HepG2 (cell line): ENCODE results near the gene SPRED3. TPM values are rescaled to one million over a fixed set of nuclear protein-coding genes. Genes with fewer than 3 reads are reported as not detected.

Experiments used
- ARNTL ChIP-seq: sonication (generic); formaldehyde crosslinking; IDR thresholded peaks from 2 replicates; pipeline ENCODE4 v1.4.0; 2020; ENCODE audit warnings: mild to moderate bottlenecking, missing genetic modification reagents
- BORCS8-MEF2B ChIP-seq: sonication (generic); formaldehyde crosslinking; IDR thresholded peaks from 2 replicates; pipeline ENCODE4 v1.8.0; 2022; ENCODE audit warnings: mild to moderate bottlenecking, missing genetic modification reagents
- BRCA1 ChIP-seq: sonication (generic); formaldehyde crosslinking; IDR thresholded peaks from 2 replicates; pipeline ENCODE4 v1.4.0; 2020; ENCODE audit warnings: missing genetic modification reagents
- CENPBD1 ChIP-seq: sonication (generic); formaldehyde crosslinking; IDR thresholded peaks from 2 replicates; pipeline ENCODE4 v1.8.0; 2022; ENCODE audit warnings: missing genetic modification reagents, low read depth, mild to moderate bottlenecking, borderline replicate concordance
- CENPX ChIP-seq: sonication (generic); formaldehyde crosslinking; IDR thresholded peaks from 2 replicates; pipeline ENCODE4 v1.9.0; 2021; ENCODE audit warnings: mild to moderate bottlenecking, missing genetic modification reagents, moderate library complexity
- DR1 ChIP-seq: sonication (generic); formaldehyde crosslinking; IDR thresholded peaks from 2 replicates; pipeline ENCODE4 v1.8.0; 2021; ENCODE audit warnings: mild to moderate bottlenecking, missing genetic modification reagents, inconsistent platforms
- FLYWCH1 ChIP-seq: sonication (generic); formaldehyde crosslinking; IDR thresholded peaks from 2 replicates; pipeline ENCODE4 v1.8.1; 2023; ENCODE audit warnings: mild to moderate bottlenecking, missing genetic modification reagents
- FOSL1 ChIP-seq: sonication (generic); formaldehyde crosslinking; IDR thresholded peaks from 2 replicates; pipeline ENCODE4 v1.9.0; 2021; ENCODE audit warnings: missing genetic modification reagents, borderline replicate concordance
- FOXP1 ChIP-seq, 2 experiments: fragments of 450-650 bp in 1 of 2; IDR thresholded peaks; 2 replicates each; pipeline ENCODE4 v1.6.1; 2017 to 2018; ENCODE audit warnings: antibody characterized with exemption in 1 of 2
- HNF4G ChIP-seq, 2 experiments: sonication (generic) in 1 of 2; formaldehyde crosslinking in 1 of 2; IDR thresholded peaks; 2 replicates each; pipeline versions ENCODE4 v1.4.0 to v1.6.1; 2011 to 2020; ENCODE audit warnings: borderline replicate concordance in 2 of 2, low read depth in 2 of 2, mild to moderate bottlenecking in 2 of 2, low read length in 1 of 2, missing genetic modification reagents in 1 of 2, moderate library complexity in 1 of 2
- KDM1A ChIP-seq: IDR thresholded peaks from 2 replicates; pipeline ENCODE4 v1.6.1; 2016; ENCODE audit warnings: missing compliant biosample characterization
- MTF1 ChIP-seq: sonication (generic); formaldehyde crosslinking; IDR thresholded peaks from 2 replicates; pipeline ENCODE4 v1.5.0; 2020; ENCODE audit warnings: missing genetic modification reagents
- MXD4 ChIP-seq: IDR thresholded peaks from 2 replicates; pipeline ENCODE4 v1.6.1; 2016; ENCODE audit warnings: mild to moderate bottlenecking, missing biosample characterization, missing genetic modification reagents
- PHB2 ChIP-seq: fragments of 450-650 bp; IDR thresholded peaks from 2 replicates; pipeline ENCODE4 v1.6.1; 2018; ENCODE audit not compliant: partially characterized antibody
- SOX6 ChIP-seq, 2 experiments: fragments of 450-650 bp in 1 of 2; sonication (generic) in 1 of 2; formaldehyde crosslinking in 1 of 2; IDR thresholded peaks; 2 replicates each; pipeline versions ENCODE4 v1.4.0 to v1.6.1; 2017 to 2020; ENCODE audit warnings: antibody characterized with exemption in 1 of 2, mild to moderate bottlenecking in 1 of 2, missing genetic modification reagents in 1 of 2
- ZBTB33 ChIP-seq: sonication (generic); formaldehyde crosslinking; IDR thresholded peaks from 2 replicates; pipeline ENCODE4 v1.4.0; 2020; ENCODE audit warnings: missing genetic modification reagents
- ZNF275 ChIP-seq: sonication (generic); formaldehyde crosslinking; IDR thresholded peaks from 2 replicates; pipeline ENCODE4 v1.8.0; 2022; ENCODE audit warnings: missing genetic modification reagents, mild to moderate bottlenecking, inconsistent platforms, borderline replicate concordance
- ZNF564 ChIP-seq: sonication (generic); formaldehyde crosslinking; IDR thresholded peaks from 2 replicates; pipeline ENCODE4 v1.8.1; 2023; ENCODE audit warnings: mild to moderate bottlenecking, missing genetic modification reagents
- ZNF589 ChIP-seq: sonication (generic); formaldehyde crosslinking; conservative IDR thresholded peaks from 2 replicates; pipeline ENCODE4 v1.8.0; 2022; ENCODE audit warnings: mild to moderate bottlenecking, moderate library complexity, missing genetic modification reagents
- ZNF766 ChIP-seq: sonication (generic); formaldehyde crosslinking; IDR thresholded peaks from 2 replicates; pipeline ENCODE4 v1.5.0; 2020; ENCODE audit warnings: missing genetic modification reagents, borderline replicate concordance
- ZSCAN9 ChIP-seq: IDR thresholded peaks from 2 replicates; pipeline ENCODE4 v1.6.1; 2016; ENCODE audit warnings: borderline replicate concordance
- polyA plus RNA-seq, 8 experiments: library from polyadenylated mRNA; depleted of rRNA in 3 of 8; stranded (reverse) in 7 of 8; unstranded in 1 of 8; fragments of >200 nt; fragmentation: Illumina TruSeq in 4 of 8; extraction: Trizol in 4 of 8; gene quantifications; 2 replicates each; pipeline versions ENCODE4 v1.2.1 to v1.2.3, GENCODE V29; 2011 to 2016; ENCODE audit warnings: low read depth in 4 of 8, missing spikeins in 1 of 8, mixed read lengths in 1 of 8; ENCODE audit not compliant: insufficient read depth in 1 of 8
- total RNA-seq, 5 experiments: library from RNA; depleted of rRNA; stranded (reverse); fragments of >200 nt; fragmentation: Illumina TruSeq; extraction: Trizol; gene quantifications; 2 replicates each; pipeline ENCODE4 v1.2.3, GENCODE V29; 2016; ENCODE audit warnings: low read depth in 1 of 5
- TF ChIP-seq, protein P1 (sequence below): IDR thresholded peaks from 2 replicates; pipeline ENCODE4 v1.6.1; 2016; ENCODE audit warnings: missing genetic modification reagents, missing compliant biosample characterization
- TF ChIP-seq, protein P2 (sequence below): sonication (generic); formaldehyde crosslinking; IDR thresholded peaks from 2 replicates; pipeline ENCODE4 v1.9.0; 2022; ENCODE audit warnings: missing genetic modification reagents, mild to moderate bottlenecking, borderline replicate concordance

SPRED3 gene
- total and polyA plus RNA-seq, 2 of the 13 experiments (the other 11 are each of a cell fraction or from before 2014, with no cell fraction given): 0.15 to 0.17 TPM

GRCh38 chr19:38374332-38375097 is 14.0 kb upstream of the SPRED3 start, which contains the start of gene PSMD8 (continued):
- TF ChIP-seq BORCS8-MEF2B (CRISPR knock-in tag): 0 out of 2 replicates have a peak, but pooled peaks have one; percentile 4
- peak; percentile 62; the same call in 1 of the 2 replicates for TF ChIP-seq MXD4 (CRISPR knock-in tag)
- TF ChIP-seq SOX6 (IDR thresholded peaks at IDR 0.05): no peak
- peak; percentile 58; the same call in 1 of the 2 replicates for TF ChIP-seq SOX6 (CRISPR knock-in tag; IDR thresholded peaks at IDR 0.05)
- TF ChIP-seq ZNF589 (CRISPR knock-in tag): no peak
- TF ChIP-seq ZNF275 (CRISPR knock-in tag): no peak; the same call in 1 of the 2 replicates
- TF ChIP-seq BRCA1: no peak
- TF ChIP-seq ZSCAN9 (CRISPR knock-in tag): peak; percentile 69; the same call in 1 of the 2 replicates
- TF ChIP-seq PHB2: no peak
- TF ChIP-seq, protein P1, sequence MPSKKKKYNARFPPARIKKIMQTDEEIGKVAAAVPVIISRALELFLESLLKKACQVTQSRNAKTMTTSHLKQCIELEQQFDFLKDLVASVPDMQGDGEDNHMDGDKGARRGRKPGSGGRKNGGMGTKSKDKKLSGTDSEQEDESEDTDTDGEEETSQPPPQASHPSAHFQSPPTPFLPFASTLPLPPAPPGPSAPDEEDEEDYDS: peak; percentile 88
- TF ChIP-seq ZBTB33 (CRISPR knock-in tag): 0 out of 2 replicates have a peak, but pooled peaks have one; percentile 49
- TF ChIP-seq HNF4G (IDR thresholded peaks at IDR 0.05; ENCODE audit: borderline replicate concordance, low read depth, low read length): no peak
- no peak; the same call in 1 of the 2 replicates for TF ChIP-seq HNF4G (CRISPR knock-in tag; IDR thresholded peaks at IDR 0.05; ENCODE audit: borderline replicate concordance, low read depth)
- peak; percentile 64 for TF ChIP-seq DR1
- no peak for TF ChIP-seq CENPX
- TF ChIP-seq, protein P2, sequence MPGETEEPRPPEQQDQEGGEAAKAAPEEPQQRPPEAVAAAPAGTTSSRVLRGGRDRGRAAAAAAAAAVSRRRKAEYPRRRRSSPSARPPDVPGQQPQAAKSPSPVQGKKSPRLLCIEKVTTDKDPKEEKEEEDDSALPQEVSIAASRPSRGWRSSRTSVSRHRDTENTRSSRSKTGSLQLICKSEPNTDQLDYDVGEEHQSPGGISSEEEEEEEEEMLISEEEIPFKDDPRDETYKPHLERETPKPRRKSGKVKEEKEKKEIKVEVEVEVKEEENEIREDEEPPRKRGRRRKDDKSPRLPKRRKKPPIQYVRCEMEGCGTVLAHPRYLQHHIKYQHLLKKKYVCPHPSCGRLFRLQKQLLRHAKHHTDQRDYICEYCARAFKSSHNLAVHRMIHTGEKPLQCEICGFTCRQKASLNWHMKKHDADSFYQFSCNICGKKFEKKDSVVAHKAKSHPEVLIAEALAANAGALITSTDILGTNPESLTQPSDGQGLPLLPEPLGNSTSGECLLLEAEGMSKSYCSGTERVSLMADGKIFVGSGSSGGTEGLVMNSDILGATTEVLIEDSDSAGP (CRISPR knock-in tag): peak; percentile 91; the same call in 1 of the 2 replicates
- TF ChIP-seq FLYWCH1 (CRISPR knock-in tag): no peak
- no peak for TF ChIP-seq MTF1 (CRISPR knock-in tag)
- no peak for TF ChIP-seq FOSL1
- no peak for TF ChIP-seq CENPBD1
- TF ChIP-seq FOXP1 (IDR thresholded peaks at IDR 0.05): no peak
- TF ChIP-seq FOXP1 (CRISPR knock-in tag; IDR thresholded peaks at IDR 0.05): no peak
- TF ChIP-seq ARNTL: peak; percentile 80
- TF ChIP-seq ZNF766 (CRISPR knock-in tag): no peak
- 0 out of 2 replicates have a peak, but pooled peaks have one; percentile 49 for TF ChIP-seq KDM1A
- TF ChIP-seq ZNF564 (CRISPR knock-in tag): peak; percentile 67; the same call in 1 of the 2 replicates
